IMR-90 (cell line): ENCODE measurements around the gene NSL1. TPM values are rescaled to one million over a fixed set of nuclear protein-coding genes. Genes with fewer than 3 reads are reported as not detected.

Experiments
- ATAC-seq: fragments of 200-7000 bp; cut with Tn5 transposase; 2 replicates; pipeline ENCODE4 v1.9.1; 2020; ENCODE audit warnings: low read depth, mild to moderate bottlenecking, moderate library complexity
- BruUV-seq: library from RNA; stranded (reverse); fragments of 400-500 nt; replicated peaks from 2 replicates; lab custom pipeline; 2021; lab: Mats Ljungman, UMichigan
- CTCF ChIA-PET: fragments of 300-600 bp; formaldehyde crosslinking; extraction: SDS; loops from one replicate; lab custom pipeline; 2021; ENCODE audit warnings: antibody characterized with exemption; lab: Yijun Ruan, JAX
- POLR2A ChIA-PET: fragments of 300-600 bp; sonication (Branson Sonifier 250); formaldehyde crosslinking; loops from one replicate; lab custom pipeline; 2022; ENCODE audit warnings: antibody characterized with exemption; ENCODE audit not compliant: unreplicated experiment; lab: Charles Lee
- DNase-seq: peaks from one replicate; pipeline ENCODE4 v3.0.0; 2013
- H2AFZ ChIP-seq: replicated peaks from 2 replicates; pipeline ENCODE3; 2013; ENCODE audit warnings: low read length, mild to moderate bottlenecking; ENCODE audit not compliant: poor library complexity
- H2AK5ac ChIP-seq: 2 replicates; pipeline ENCODE4 v1.6.1; 2013; ENCODE audit warnings: low read depth, low read length, inconsistent platforms
- H2AK9ac ChIP-seq: replicated peaks from 2 replicates; pipeline ENCODE3; 2013; ENCODE audit warnings: mild to moderate bottlenecking, low read depth, low read length, moderate library complexity; ENCODE audit not compliant: poor library complexity
- H2BK120ac ChIP-seq: 2 replicates; pipeline ENCODE4 v1.6.1; 2013; ENCODE audit warnings: low read depth, low read length, inconsistent platforms
- H2BK15ac ChIP-seq: 3 replicates; pipeline ENCODE4 v1.6.1; 2013; ENCODE audit warnings: low read depth, low read length, inconsistent platforms
- H2BK20ac ChIP-seq: 2 replicates; pipeline ENCODE4 v1.6.1; 2013; ENCODE audit warnings: low read depth, mild to moderate bottlenecking, inconsistent platforms, low read length, moderate library complexity
- H2BK5ac ChIP-seq: 2 replicates; pipeline ENCODE4 v1.6.1; 2013; ENCODE audit warnings: mild to moderate bottlenecking, low read depth, low read length, inconsistent platforms; ENCODE audit not compliant: poor library complexity, severe bottlenecking
- H3K14ac ChIP-seq: replicated peaks from 2 replicates; pipeline ENCODE4 v1.6.1; 2013; ENCODE audit warnings: low read depth, low read length, inconsistent platforms
- H3K18ac ChIP-seq: 2 replicates; pipeline ENCODE4 v1.6.1; 2013; ENCODE audit warnings: low read depth, low read length, control low read depth
- H3K23ac ChIP-seq: 2 replicates; pipeline ENCODE4 v1.6.1; 2013; ENCODE audit warnings: low read depth, low read length, inconsistent platforms
- H3K27ac ChIP-seq: 2 replicates; pipeline ENCODE4 v1.5.1; 2013; ENCODE audit warnings: mild to moderate bottlenecking, control low read depth, low read length; ENCODE audit not compliant: insufficient read depth
- H3K27me3 ChIP-seq: 2 replicates; pipeline ENCODE4 v1.6.1; 2013; ENCODE audit warnings: low read length; ENCODE audit not compliant: control insufficient read depth, insufficient read depth
- H3K36me3 ChIP-seq: 2 replicates; pipeline ENCODE4 v1.6.1; 2013; ENCODE audit warnings: low read length, mixed read lengths; ENCODE audit not compliant: control insufficient read depth, insufficient read depth
- H3K4ac ChIP-seq: 2 replicates; pipeline ENCODE4 v1.6.1; 2013; ENCODE audit warnings: low read depth, low read length, inconsistent platforms
- H3K4me1 ChIP-seq: 2 replicates; pipeline ENCODE4 v1.6.1; 2013; ENCODE audit warnings: low read length, mixed read lengths; ENCODE audit not compliant: control insufficient read depth, insufficient read depth
- H3K4me2 ChIP-seq: 2 replicates; pipeline ENCODE4 v1.6.1; 2013; ENCODE audit warnings: low read depth, mild to moderate bottlenecking, control low read depth, low read length, moderate library complexity
- H3K4me3 ChIP-seq: 2 replicates; pipeline ENCODE4 v1.5.1; 2013; ENCODE audit warnings: low read depth, mild to moderate bottlenecking, control low read depth, low read length, moderate library complexity; ENCODE audit not compliant: insufficient read depth
- H3K56ac ChIP-seq: 2 replicates; pipeline ENCODE4 v1.6.1; 2013; ENCODE audit warnings: low read length, inconsistent platforms; ENCODE audit not compliant: insufficient read depth; ENCODE audit errors: extremely low read depth
- H3K79me1 ChIP-seq, 2 experiments: 2 replicates each; pipeline ENCODE4 v1.6.1; 2013; ENCODE audit warnings: low read length in 2 of 2, inconsistent platforms in 1 of 2, low read depth in 1 of 2
- H3K9ac ChIP-seq: 2 replicates; pipeline ENCODE4 v1.6.1; 2013; ENCODE audit warnings: low read depth, low read length, control low read depth
- H3K9me1 ChIP-seq: 2 replicates; pipeline ENCODE4 v1.6.1; 2013; ENCODE audit warnings: low read length, inconsistent platforms; ENCODE audit not compliant: insufficient read depth
- H3K9me3 ChIP-seq: 2 replicates; pipeline ENCODE4 v1.6.1; 2013; ENCODE audit warnings: low read length; ENCODE audit not compliant: control insufficient read depth, insufficient read depth
- H4K20me1 ChIP-seq: 2 replicates; pipeline ENCODE4 v1.6.1; 2013; ENCODE audit warnings: low read length, inconsistent platforms; ENCODE audit not compliant: insufficient read depth
- H4K5ac ChIP-seq: 2 replicates; pipeline ENCODE4 v1.6.1; 2013; ENCODE audit warnings: mild to moderate bottlenecking, low read depth, low read length, control low read depth
- H4K8ac ChIP-seq, 2 experiments: 2 replicates each; pipeline ENCODE4 v1.6.1; 2013; ENCODE audit warnings: low read depth in 2 of 2, low read length in 2 of 2, control low read depth in 1 of 2, inconsistent platforms in 1 of 2
- H4K91ac ChIP-seq: 2 replicates; pipeline ENCODE4 v1.6.1; 2013; ENCODE audit warnings: low read depth, low read length, inconsistent platforms; ENCODE audit not compliant: insufficient read depth
- BHLHE40 ChIP-seq: fragments of 150-350 bp; IDR thresholded peaks from 2 replicates; pipeline ENCODE4 v1.6.1; 2016; ENCODE audit warnings: mild to moderate bottlenecking, low read depth, low read length
- CEBPB ChIP-seq: IDR thresholded peaks from 2 replicates; pipeline ENCODE4 v1.6.1; 2012; ENCODE audit warnings: low read depth, low read length, improper control_type of control experiment
- CHD1 ChIP-seq: IDR thresholded peaks from 2 replicates; pipeline ENCODE4 v1.6.1; 2012; ENCODE audit warnings: low read depth, low read length, improper control_type of control experiment
- CTCF ChIP-seq: conservative IDR thresholded peaks from 2 replicates; pipeline ENCODE4 v1.5.1; 2012; ENCODE audit warnings: mild to moderate bottlenecking, low read depth, low read length, improper control_type of control experiment
- ELK1 ChIP-seq: fragments of 150-350 bp; IDR thresholded peaks from 2 replicates; pipeline ENCODE4 v1.6.1; 2016; ENCODE audit warnings: low read depth, mild to moderate bottlenecking, low read length, moderate library complexity, borderline replicate concordance
- FOS ChIP-seq: fragments of 150-350 bp; IDR thresholded peaks from 2 replicates; pipeline ENCODE4 v1.6.1; 2016; ENCODE audit warnings: low read depth, low read length
- MAFK ChIP-seq: IDR thresholded peaks from 2 replicates; pipeline ENCODE4 v1.6.1; 2012; ENCODE audit warnings: low read depth, low read length, improper control_type of control experiment
- MXI1 ChIP-seq: IDR thresholded peaks from 2 replicates; pipeline ENCODE4 v1.6.1; 2012; ENCODE audit warnings: low read depth, mild to moderate bottlenecking, low read length, moderate library complexity, borderline replicate concordance
- POLR2A ChIP-seq: IDR thresholded peaks from 2 replicates; pipeline ENCODE4 v1.6.1; 2012; ENCODE audit warnings: mild to moderate bottlenecking, low read depth, low read length
- RAD21 ChIP-seq: IDR thresholded peaks from 2 replicates; pipeline ENCODE4 v1.6.1; 2012; ENCODE audit warnings: low read length, improper control_type of control experiment
- RCOR1 ChIP-seq: IDR thresholded peaks from 2 replicates; pipeline ENCODE4 v1.6.1; 2012; ENCODE audit warnings: mild to moderate bottlenecking, low read length, improper control_type of control experiment; ENCODE audit not compliant: insufficient replicate concordance
- RFX5 ChIP-seq: IDR thresholded peaks from 2 replicates; pipeline ENCODE4 v1.8.0; 2012; ENCODE audit warnings: low read depth, mild to moderate bottlenecking, low read length, moderate library complexity
- SMC3 ChIP-seq: fragments of 150-350 bp; IDR thresholded peaks from 2 replicates; pipeline ENCODE4 v1.6.1; 2016; ENCODE audit warnings: low read depth, mild to moderate bottlenecking, antibody characterized with exemption, low read length, moderate library complexity
- USF2 ChIP-seq: fragments of 150-350 bp; IDR thresholded peaks from 2 replicates; pipeline ENCODE4 v1.6.1; 2017; ENCODE audit warnings: mild to moderate bottlenecking, antibody characterized with exemption, low read length, low read depth
- WGBS, 2 experiments: methylation state at CpG; one replicate each; pipeline versions ENCODE4 v1.1.5 to v1.1.7; 2013; ENCODE audit warnings: missing lambda C conversion rate in 2 of 2; ENCODE audit not compliant: insufficient read length in 1 of 2; ENCODE audit errors: extremely low coverage in 2 of 2; 5-methylcytosine and 5-hydroxymethylcytosine counted together
- dilution Hi-C: fragments of 300-500 bp; cut with HindIII; formaldehyde crosslinking; loops from one replicate; pipeline ENCODE4 v1.14.3; 2018; ENCODE audit warnings: low sequenced_read_pairs; ENCODE audit not compliant: unreplicated experiment
- in situ Hi-C: fragments of 300-500 bp; cut with MboI; formaldehyde crosslinking; loops from 3 replicates; pipeline ENCODE4 v1.14.3; 2019; ENCODE audit warnings: low sequenced_read_pairs, inconsistent platforms, mixed read lengths
- intact Hi-C: fragments of 100-400 bp; cut with micrococcal nuclease; formaldehyde crosslinking; loops from 2 replicates; pipeline ENCODE4 v1.10.0; 2022
- polyA plus RNA-seq, 3 experiments: library from polyadenylated mRNA; depleted of rRNA; stranded (reverse); fragments of >200 nt; gene quantifications; 2 replicates each; pipeline ENCODE4 v1.2.3, GENCODE V29; 2012; ENCODE audit warnings: low replicate concordance in 1 of 3
- total RNA-seq: library from RNA; depleted of rRNA; stranded (reverse); fragments of >200 nt; gene quantifications from 2 replicates; pipeline ENCODE4 v1.2.3, GENCODE V29; 2012

NSL1 gene
- total and polyA plus RNA-seq, 2 of the 4 experiments (the other 2 are of a cell fraction), result 19.1 to 42.5 TPM

GRCh38 chr1:212689758-212690529 lies 101.6 kb downstream of the NSL1 start:
- H3K9me3 ChIP-seq, result no peaks in the 10 kb centered on the region
- H3K9me1 ChIP-seq, result peaks cover 13% of the 10 kb centered on the region
- no peak overlapping the region for H3K4me2 ChIP-seq
- peak overlapping the region in 1 of 2 experiments; percentile 19; a peak in 1 of 4 replicates for H4K8ac ChIP-seq
- H3K18ac ChIP-seq, result peak overlapping the region; percentile 28; the same call in 1 of the 2 replicates
- POLR2A ChIA-PET, result no interaction called here
- 0 out of 2 replicates have a peak overlapping the region, but pooled peaks have one; percentile 45 for H3K14ac ChIP-seq
- in situ Hi-C loops, result no loop called here
- H3K56ac ChIP-seq, result no peak overlapping the region
- H2AK5ac ChIP-seq, result peak overlapping the region; percentile 73
- DNase-seq, result no peak
- no peak overlapping the region for H3K23ac ChIP-seq
- no peaks in the 10 kb centered on the region for H3K36me3 ChIP-seq
- CTCF ChIA-PET, result no interaction called here
- H3K4ac ChIP-seq, result peak overlapping the region; percentile 41; the same call in 1 of the 2 replicates
- H2BK20ac ChIP-seq, result no peak overlapping the region
- H3K79me1 ChIP-seq, result no peaks in the 10 kb centered on the region
- intact Hi-C loops, result no loop called here
- peaks cover 6% of the 10 kb centered on the region; the same call in 1 of the 2 replicates for H3K4me1 ChIP-seq
- H2BK120ac ChIP-seq, result peak overlapping the region; percentile 1; the same call in 1 of the 2 replicates
- no peaks in the 10 kb centered on the region for H4K20me1 ChIP-seq
- H2AK9ac ChIP-seq, result no peak overlapping the region
- no peak overlapping the region for H4K5ac ChIP-seq
- no peak overlapping the region for H3K4me3 ChIP-seq
- 0 out of 3 replicates have a peak overlapping the region, but pooled peaks have one; percentile 50 for H2BK15ac ChIP-seq
- H3K27ac ChIP-seq, result no peak overlapping the region
- ATAC-seq, result no peak
- WGBS, 2 experiments, result 94% methylated on average over 3 of the region's 12 CpGs; no CpG with 5 or more reads in 1 of the 2 experiments
- H2BK5ac ChIP-seq, result peak overlapping the region; percentile 66
- dilution Hi-C loops, result no loop called here
- H2AFZ ChIP-seq, result no peak overlapping the region
- no peaks in the 10 kb centered on the region for H3K27me3 ChIP-seq
- BruUV-seq, result no TSS peak
- H3K9ac ChIP-seq, result no peak overlapping the region
- peak overlapping the region; percentile 25; the same call in 1 of the 2 replicates for H4K91ac ChIP-seq
- no peak for TF ChIP-seq RFX5
- no peak for TF ChIP-seq USF2
- no peak for TF ChIP-seq CTCF
- no peak for TF ChIP-seq POLR2A
- no peak for TF ChIP-seq BHLHE40
- no peak for TF ChIP-seq RAD21
- TF ChIP-seq SMC3, result no peak
- TF ChIP-seq MXI1, result no peak
- no peak for TF ChIP-seq FOS
- TF ChIP-seq CEBPB, result no peak
- no peak for TF ChIP-seq CHD1
- TF ChIP-seq MAFK, result no peak
- no peak for TF ChIP-seq ELK1
- no peak for TF ChIP-seq RCOR1
